ENCODE measurements around the gene COL8A1.

GRCh38 chr3:99817047-99817436 lies 178.6 kb downstream of the COL8A1 start:
- TF ChIP-seq, protein P1, sequence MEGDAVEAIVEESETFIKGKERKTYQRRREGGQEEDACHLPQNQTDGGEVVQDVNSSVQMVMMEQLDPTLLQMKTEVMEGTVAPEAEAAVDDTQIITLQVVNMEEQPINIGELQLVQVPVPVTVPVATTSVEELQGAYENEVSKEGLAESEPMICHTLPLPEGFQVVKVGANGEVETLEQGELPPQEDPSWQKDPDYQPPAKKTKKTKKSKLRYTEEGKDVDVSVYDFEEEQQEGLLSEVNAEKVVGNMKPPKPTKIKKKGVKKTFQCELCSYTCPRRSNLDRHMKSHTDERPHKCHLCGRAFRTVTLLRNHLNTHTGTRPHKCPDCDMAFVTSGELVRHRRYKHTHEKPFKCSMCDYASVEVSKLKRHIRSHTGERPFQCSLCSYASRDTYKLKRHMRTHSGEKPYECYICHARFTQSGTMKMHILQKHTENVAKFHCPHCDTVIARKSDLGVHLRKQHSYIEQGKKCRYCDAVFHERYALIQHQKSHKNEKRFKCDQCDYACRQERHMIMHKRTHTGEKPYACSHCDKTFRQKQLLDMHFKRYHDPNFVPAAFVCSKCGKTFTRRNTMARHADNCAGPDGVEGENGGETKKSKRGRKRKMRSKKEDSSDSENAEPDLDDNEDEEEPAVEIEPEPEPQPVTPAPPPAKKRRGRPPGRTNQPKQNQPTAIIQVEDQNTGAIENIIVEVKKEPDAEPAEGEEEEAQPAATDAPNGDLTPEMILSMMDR (IDR thresholded peaks at IDR 0.05), result no peak
- TF ChIP-seq POLR2A (IDR thresholded peaks at IDR 0.05), result no peak
